H1 (cell line): Measurements from ENCODE around the gene SLC25A21. TPM values are rescaled to one million over a fixed set of nuclear protein-coding genes. Genes with fewer than 3 reads are reported as not detected.

Source experiments
- KDM5A ChIP-seq: fragments of 200-600 bp; IDR thresholded peaks from 2 replicates; pipeline ENCODE4 v1.7.1; 2012; ENCODE audit warnings: mild to moderate bottlenecking, low read length, inconsistent platforms, mixed read lengths
- RFX5 ChIP-seq: IDR thresholded peaks from 2 replicates; pipeline ENCODE4 v1.6.1; 2011; ENCODE audit warnings: low read depth, low read length, improper control_type of control experiment, borderline replicate concordance
- YY1 ChIP-seq: IDR thresholded peaks from 2 replicates; pipeline ENCODE4 v1.6.1; 2011; ENCODE audit warnings: low read depth, mild to moderate bottlenecking, low read length
- polyA plus RNA-seq, 7 experiments: library from polyadenylated mRNA; depleted of rRNA in 3 of 7; stranded (reverse) in 5 of 7; unstranded in 2 of 7; fragments of >200 nt in 5 of 7; fragments of 200-250 nt in 2 of 7; gene quantifications; 1 replicate in 5 of 7; 2 replicates in 1 of 7; 4 replicates in 1 of 7; pipeline versions ENCODE4 v1.2.1 to v1.2.3, GENCODE V29; 2011 to 2013; ENCODE audit warnings: missing spikeins in 2 of 7, mixed read lengths in 2 of 7
- total RNA-seq: library from RNA; stranded (reverse); fragmentation: NEBNext Ultra II Directional; extraction: Animal tissue kit (Norgen Biotek cat#: 25700); gene quantifications from 2 replicates; pipeline ENCODE4 v1.2.1, GENCODE V29; 2021
- TF ChIP-seq, protein P1 (sequence below): fragments of 300-600 bp; sonication (generic); IDR thresholded peaks from 2 replicates; pipeline ENCODE4 v1.7.1; 2012; ENCODE audit warnings: low read length, moderate library complexity, mild to moderate bottlenecking, inconsistent platforms; ENCODE audit not compliant: insufficient replicate concordance

SLC25A21 gene
- total and polyA plus RNA-seq, 2 of the 8 experiments (the other 6 are each of a cell fraction or from before 2014, with no cell fraction given): 6.9 to 15.7 TPM

DNA sequence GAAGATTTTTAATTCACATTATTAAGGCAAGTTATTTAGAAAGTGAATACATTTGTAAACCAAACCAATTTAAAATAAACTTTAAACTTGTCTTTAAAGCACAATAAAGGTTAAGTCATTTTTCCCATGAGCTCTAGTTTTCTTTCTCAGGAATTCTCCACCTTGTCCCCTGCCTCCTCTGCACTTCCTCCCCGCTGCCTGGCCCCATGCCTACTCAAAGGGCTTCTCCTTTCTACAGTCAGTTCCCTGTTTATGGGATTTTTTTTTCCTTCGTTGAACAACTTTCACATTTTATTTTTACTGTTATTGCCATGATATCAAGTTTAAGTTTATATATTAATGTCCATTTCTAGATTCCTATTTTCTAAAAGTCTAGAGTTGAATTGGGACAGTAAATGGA, 223.0 kb downstream of the SLC25A21 start (continued):
- TF ChIP-seq, protein P1, sequence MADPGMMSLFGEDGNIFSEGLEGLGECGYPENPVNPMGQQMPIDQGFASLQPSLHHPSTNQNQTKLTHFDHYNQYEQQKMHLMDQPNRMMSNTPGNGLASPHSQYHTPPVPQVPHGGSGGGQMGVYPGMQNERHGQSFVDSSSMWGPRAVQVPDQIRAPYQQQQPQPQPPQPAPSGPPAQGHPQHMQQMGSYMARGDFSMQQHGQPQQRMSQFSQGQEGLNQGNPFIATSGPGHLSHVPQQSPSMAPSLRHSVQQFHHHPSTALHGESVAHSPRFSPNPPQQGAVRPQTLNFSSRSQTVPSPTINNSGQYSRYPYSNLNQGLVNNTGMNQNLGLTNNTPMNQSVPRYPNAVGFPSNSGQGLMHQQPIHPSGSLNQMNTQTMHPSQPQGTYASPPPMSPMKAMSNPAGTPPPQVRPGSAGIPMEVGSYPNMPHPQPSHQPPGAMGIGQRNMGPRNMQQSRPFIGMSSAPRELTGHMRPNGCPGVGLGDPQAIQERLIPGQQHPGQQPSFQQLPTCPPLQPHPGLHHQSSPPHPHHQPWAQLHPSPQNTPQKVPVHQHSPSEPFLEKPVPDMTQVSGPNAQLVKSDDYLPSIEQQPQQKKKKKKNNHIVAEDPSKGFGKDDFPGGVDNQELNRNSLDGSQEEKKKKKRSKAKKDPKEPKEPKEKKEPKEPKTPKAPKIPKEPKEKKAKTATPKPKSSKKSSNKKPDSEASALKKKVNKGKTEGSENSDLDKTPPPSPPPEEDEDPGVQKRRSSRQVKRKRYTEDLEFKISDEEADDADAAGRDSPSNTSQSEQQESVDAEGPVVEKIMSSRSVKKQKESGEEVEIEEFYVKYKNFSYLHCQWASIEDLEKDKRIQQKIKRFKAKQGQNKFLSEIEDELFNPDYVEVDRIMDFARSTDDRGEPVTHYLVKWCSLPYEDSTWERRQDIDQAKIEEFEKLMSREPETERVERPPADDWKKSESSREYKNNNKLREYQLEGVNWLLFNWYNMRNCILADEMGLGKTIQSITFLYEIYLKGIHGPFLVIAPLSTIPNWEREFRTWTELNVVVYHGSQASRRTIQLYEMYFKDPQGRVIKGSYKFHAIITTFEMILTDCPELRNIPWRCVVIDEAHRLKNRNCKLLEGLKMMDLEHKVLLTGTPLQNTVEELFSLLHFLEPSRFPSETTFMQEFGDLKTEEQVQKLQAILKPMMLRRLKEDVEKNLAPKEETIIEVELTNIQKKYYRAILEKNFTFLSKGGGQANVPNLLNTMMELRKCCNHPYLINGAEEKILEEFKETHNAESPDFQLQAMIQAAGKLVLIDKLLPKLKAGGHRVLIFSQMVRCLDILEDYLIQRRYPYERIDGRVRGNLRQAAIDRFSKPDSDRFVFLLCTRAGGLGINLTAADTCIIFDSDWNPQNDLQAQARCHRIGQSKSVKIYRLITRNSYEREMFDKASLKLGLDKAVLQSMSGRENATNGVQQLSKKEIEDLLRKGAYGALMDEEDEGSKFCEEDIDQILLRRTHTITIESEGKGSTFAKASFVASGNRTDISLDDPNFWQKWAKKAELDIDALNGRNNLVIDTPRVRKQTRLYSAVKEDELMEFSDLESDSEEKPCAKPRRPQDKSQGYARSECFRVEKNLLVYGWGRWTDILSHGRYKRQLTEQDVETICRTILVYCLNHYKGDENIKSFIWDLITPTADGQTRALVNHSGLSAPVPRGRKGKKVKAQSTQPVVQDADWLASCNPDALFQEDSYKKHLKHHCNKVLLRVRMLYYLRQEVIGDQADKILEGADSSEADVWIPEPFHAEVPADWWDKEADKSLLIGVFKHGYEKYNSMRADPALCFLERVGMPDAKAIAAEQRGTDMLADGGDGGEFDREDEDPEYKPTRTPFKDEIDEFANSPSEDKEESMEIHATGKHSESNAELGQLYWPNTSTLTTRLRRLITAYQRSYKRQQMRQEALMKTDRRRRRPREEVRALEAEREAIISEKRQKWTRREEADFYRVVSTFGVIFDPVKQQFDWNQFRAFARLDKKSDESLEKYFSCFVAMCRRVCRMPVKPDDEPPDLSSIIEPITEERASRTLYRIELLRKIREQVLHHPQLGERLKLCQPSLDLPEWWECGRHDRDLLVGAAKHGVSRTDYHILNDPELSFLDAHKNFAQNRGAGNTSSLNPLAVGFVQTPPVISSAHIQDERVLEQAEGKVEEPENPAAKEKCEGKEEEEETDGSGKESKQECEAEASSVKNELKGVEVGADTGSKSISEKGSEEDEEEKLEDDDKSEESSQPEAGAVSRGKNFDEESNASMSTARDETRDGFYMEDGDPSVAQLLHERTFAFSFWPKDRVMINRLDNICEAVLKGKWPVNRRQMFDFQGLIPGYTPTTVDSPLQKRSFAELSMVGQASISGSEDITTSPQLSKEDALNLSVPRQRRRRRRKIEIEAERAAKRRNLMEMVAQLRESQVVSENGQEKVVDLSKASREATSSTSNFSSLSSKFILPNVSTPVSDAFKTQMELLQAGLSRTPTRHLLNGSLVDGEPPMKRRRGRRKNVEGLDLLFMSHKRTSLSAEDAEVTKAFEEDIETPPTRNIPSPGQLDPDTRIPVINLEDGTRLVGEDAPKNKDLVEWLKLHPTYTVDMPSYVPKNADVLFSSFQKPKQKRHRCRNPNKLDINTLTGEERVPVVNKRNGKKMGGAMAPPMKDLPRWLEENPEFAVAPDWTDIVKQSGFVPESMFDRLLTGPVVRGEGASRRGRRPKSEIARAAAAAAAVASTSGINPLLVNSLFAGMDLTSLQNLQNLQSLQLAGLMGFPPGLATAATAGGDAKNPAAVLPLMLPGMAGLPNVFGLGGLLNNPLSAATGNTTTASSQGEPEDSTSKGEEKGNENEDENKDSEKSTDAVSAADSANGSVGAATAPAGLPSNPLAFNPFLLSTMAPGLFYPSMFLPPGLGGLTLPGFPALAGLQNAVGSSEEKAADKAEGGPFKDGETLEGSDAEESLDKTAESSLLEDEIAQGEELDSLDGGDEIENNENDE: no peak
- TF ChIP-seq KDM5A (no peak), YY1 (no peak), RFX5 (no peak)
